ENCODE measurements around the gene RBPMS2. TPM values are rescaled to one million over a fixed set of nuclear protein-coding genes. Genes with fewer than 3 reads are reported as not detected.
"Not testable (repeated sequence)": the region's sequence is repeated elsewhere in the genome, so short reads cannot be mapped to it uniquely, and the experiment has no call there.

The RBPMS2 gene
- total RNA-seq, 2 experiments from 2014 or later: 0.10 TPM; not detected in 1

- ChIA-PET POLR2A (no interaction called here), CTCF (no interaction called here)
- H3K4me3 Mint-ChIP-seq: no peak overlapping the region
Observed at GRCh38 chr15:64746921-64747320, 28.5 kb downstream of the RBPMS2 start.

GRCh38 chr15:64746356-64746755 is 29.0 kb downstream of the RBPMS2 start:
- Mint-ChIP-seq H3K4me3 (no peak overlapping the region), H3K9me3 (no peaks in the 10 kb centered on the region), H3K27ac (no peak overlapping the region), H3K4me1 (no peaks in the 10 kb centered on the region), H3K36me3 (ENCODE audit: low read depth) (no peaks in the 10 kb centered on the region), H3K27me3 (peaks cover 9% of the 10 kb centered on the region)
- no peak for DNase-seq
- ChIA-PET POLR2A (no interaction called here), CTCF (no interaction called here)

More at GRCh38 chr15:64746921-64747320, 28.5 kb downstream of the RBPMS2 start:
- no peaks in the 10 kb centered on the region for H3K4me1 Mint-ChIP-seq
- no peak overlapping the region for H3K27ac Mint-ChIP-seq
- H3K36me3 Mint-ChIP-seq (ENCODE audit: low read depth): no peaks in the 10 kb centered on the region
- no peaks in the 10 kb centered on the region for H3K9me3 Mint-ChIP-seq
- DNase-seq: no peak
- peaks cover 9% of the 10 kb centered on the region for H3K27me3 Mint-ChIP-seq

- Mint-ChIP-seq H3K27me3 (peaks cover 7% of the 10 kb centered on the region), H3K9me3 (no peaks in the 10 kb centered on the region), H3K36me3 (ENCODE audit: low read depth) (no peaks in the 10 kb centered on the region), H3K4me3 (no peak overlapping the region), H3K4me1 (no peaks in the 10 kb centered on the region), H3K27ac (no peak overlapping the region)
- DNase-seq: no peak
- CTCF ChIA-PET: interaction anchor here (0.6 to 1.2 kb wide), 3 partner anchors 11 to 70 kb away, joined by 3 read pairs; no protein-coding TSS in a partner anchor
- POLR2A ChIA-PET: no interaction called here
Observed at GRCh38 chr15:64743691-64744090, 31.7 kb downstream of the RBPMS2 start.

GRCh38 chr15:64742921-64743320 is 32.5 kb downstream of the RBPMS2 start:
- no peaks in the 10 kb centered on the region for H3K36me3 Mint-ChIP-seq (ENCODE audit: low read depth)
- H3K4me1 Mint-ChIP-seq: no peaks in the 10 kb centered on the region
- CTCF ChIA-PET: interaction anchor here (0.6 to 1.7 kb wide), 4 partner anchors 12 to 266 kb away, joined by 3 to 5 read pairs (median 3); no protein-coding TSS in a partner anchor
- H3K27me3 Mint-ChIP-seq: peaks cover 7% of the 10 kb centered on the region
- POLR2A ChIA-PET: interaction anchor here (0.5 kb wide), 1 partner anchor 12 kb away, joined by 3 read pairs; no protein-coding TSS in a partner anchor
- no peak overlapping the region for H3K4me3 Mint-ChIP-seq
- no peaks in the 10 kb centered on the region for H3K9me3 Mint-ChIP-seq
- H3K27ac Mint-ChIP-seq: no peak overlapping the region
- no peak for DNase-seq

GRCh38 chr15:64742385-64742784 is 33.0 kb downstream of the RBPMS2 start:
- ChIA-PET POLR2A (interaction anchor here (0.5 kb wide), 1 partner anchor 13 kb away, joined by 3 read pairs; no protein-coding TSS in a partner anchor), CTCF (interaction anchor here (0.6 to 1.7 kb wide), 4 partner anchors 11 to 72 kb away, joined by 3 to 5 read pairs (median 4); no protein-coding TSS in a partner anchor)
- H3K9me3 Mint-ChIP-seq: no peaks in the 10 kb centered on the region

GRCh38 chr15:64741708-64742107 is 33.7 kb downstream of the RBPMS2 start:
- H3K4me3 Mint-ChIP-seq; DNase-seq; H3K9me3 Mint-ChIP-seq; H3K36me3 Mint-ChIP-seq (ENCODE audit: low read depth); H3K4me1 Mint-ChIP-seq; H3K27ac Mint-ChIP-seq; H3K27me3 Mint-ChIP-seq; POLR2A ChIA-PET: not testable (repeated sequence)
- CTCF ChIA-PET: interaction anchor here (0.5 to 1.7 kb wide), 2 partner anchors 11 to 93 kb away, joined by 3 to 5 read pairs; no protein-coding TSS in a partner anchor

More at GRCh38 chr15:64742385-64742784, 33.0 kb downstream of the RBPMS2 start:
- Mint-ChIP-seq H3K27me3 (peaks cover 7% of the 10 kb centered on the region), H3K4me1 (no peaks in the 10 kb centered on the region), H3K36me3 (ENCODE audit: low read depth) (no peaks in the 10 kb centered on the region), H3K27ac (no peak overlapping the region), H3K4me3 (no peak overlapping the region)
- DNase-seq: no peak

GRCh38 chr15:64740311-64741170 is 34.8 kb downstream of the RBPMS2 start:
- ChIA-PET CTCF (interaction anchor here (0.6 to 1.6 kb wide), 2 partner anchors 9 to 404 kb away, joined by 3 to 4 read pairs; no protein-coding TSS in a partner anchor), POLR2A (no interaction called here)
- H3K27me3 Mint-ChIP-seq: no peaks in the 10 kb centered on the region
- no peaks in the 10 kb centered on the region for H3K36me3 Mint-ChIP-seq (ENCODE audit: low read depth)
- H3K4me3 Mint-ChIP-seq: no peak overlapping the region
- H3K9me3 Mint-ChIP-seq: no peaks in the 10 kb centered on the region
- H3K4me1 Mint-ChIP-seq: no peaks in the 10 kb centered on the region
- H3K27ac Mint-ChIP-seq: no peak overlapping the region
- DNase-seq: no peak

- CTCF ChIA-PET: interaction anchor here (0.6 to 1.6 kb wide), 2 partner anchors 9 to 309 kb away, joined by 3 to 4 read pairs; no protein-coding TSS in a partner anchor
Observed at GRCh38 chr15:64739577-64740143, 35.7 kb downstream of the RBPMS2 start.

GRCh38 chr15:64739156-64739555 is 36.2 kb downstream of the RBPMS2 start:
- Mint-ChIP-seq H3K4me3 (no peak overlapping the region), H3K27me3 (no peaks in the 10 kb centered on the region), H3K36me3 (ENCODE audit: low read depth) (no peaks in the 10 kb centered on the region), H3K27ac (no peak overlapping the region), H3K9me3 (no peaks in the 10 kb centered on the region), H3K4me1 (no peaks in the 10 kb centered on the region)
- ChIA-PET CTCF (no interaction called here), POLR2A (no interaction called here)
- no peak for DNase-seq

More at GRCh38 chr15:64739577-64740143, 35.7 kb downstream of the RBPMS2 start:
- Mint-ChIP-seq H3K9me3 (no peaks in the 10 kb centered on the region), H3K36me3 (ENCODE audit: low read depth) (no peaks in the 10 kb centered on the region), H3K4me1 (no peaks in the 10 kb centered on the region), H3K27me3 (no peaks in the 10 kb centered on the region), H3K4me3 (no peak overlapping the region), H3K27ac (no peak overlapping the region)
- POLR2A ChIA-PET: no interaction called here
- no peak for DNase-seq

GRCh38 chr15:64738226-64739095 is 36.9 kb downstream of the RBPMS2 start:
- Mint-ChIP-seq H3K9me3 (no peaks in the 10 kb centered on the region), H3K4me3 (no peak overlapping the region), H3K36me3 (ENCODE audit: low read depth) (no peaks in the 10 kb centered on the region), H3K27me3 (no peaks in the 10 kb centered on the region), H3K27ac (no peak overlapping the region), H3K4me1 (no peaks in the 10 kb centered on the region)
- no peak for DNase-seq
- POLR2A ChIA-PET: interaction anchor here (0.6 kb wide), 1 partner anchor 10 kb away, joined by 3 read pairs; no protein-coding TSS in a partner anchor
- CTCF ChIA-PET: interaction anchor here (1.1 kb wide), 1 partner anchor 195 kb away, joined by 4 read pairs; no protein-coding TSS in a partner anchor

- no peak overlapping the region for H3K4me3 Mint-ChIP-seq
- CTCF ChIA-PET: interaction anchor here (0.8 to 1.6 kb wide), 4 partner anchors 12 to 78 kb away, joined by 3 to 8 read pairs (median 3); no protein-coding TSS in a partner anchor
- H3K27ac Mint-ChIP-seq: no peak overlapping the region
- H3K9me3 Mint-ChIP-seq: no peaks in the 10 kb centered on the region
- POLR2A ChIA-PET: no interaction called here
- peaks cover 1% of the 10 kb centered on the region for H3K4me1 Mint-ChIP-seq
- H3K27me3 Mint-ChIP-seq: no peaks in the 10 kb centered on the region
- H3K36me3 Mint-ChIP-seq (ENCODE audit: low read depth): no peaks in the 10 kb centered on the region
- DNase-seq: no peak
Observed at GRCh38 chr15:64732156-64732860, 43.1 kb downstream of the RBPMS2 start.

- H3K9me3 Mint-ChIP-seq: no peaks in the 10 kb centered on the region
- no peak overlapping the region for H3K27ac Mint-ChIP-seq
- no peaks in the 10 kb centered on the region for H3K27me3 Mint-ChIP-seq
- peaks cover 1% of the 10 kb centered on the region for H3K4me1 Mint-ChIP-seq
- no peaks in the 10 kb centered on the region for H3K36me3 Mint-ChIP-seq (ENCODE audit: low read depth)
- ChIA-PET CTCF (interaction anchor here (0.6 to 1.8 kb wide), 8 partner anchors 8 to 79 kb away, joined by 3 to 8 read pairs (median 4); no protein-coding TSS in a partner anchor), POLR2A (no interaction called here)
- no peak overlapping the region for H3K4me3 Mint-ChIP-seq
- DNase-seq: no peak
Observed at GRCh38 chr15:64731805-64732151, 43.6 kb downstream of the RBPMS2 start.
